ENCODE data around the gene EIF1. TPM values are rescaled to one million over a fixed set of nuclear protein-coding genes. Genes with fewer than 3 reads are reported as not detected.

EIF1 gene
- total and polyA plus RNA-seq, 2 donors from 2014 or later, result 842 to 1,166 TPM

- FAIRE-seq, result no peak
- peak; percentile 37 to 79 (median 65) for DNase-seq
- Histone ChIP-seq H3K27ac (ENCODE audit: low read depth in 2 of 2, low read length in 2 of 2) (peak overlapping the region; percentile 66 to 95), H3K36me3 (ENCODE audit: control insufficient read depth in 2 of 3, insufficient read depth in 3 of 3, low read length in 3 of 3) (no peaks in the 10 kb centered on the region), H3K4me1 (ENCODE audit: control insufficient read depth in 2 of 3, insufficient read depth in 2 of 3, low read depth in 1 of 3, low read length in 3 of 3) (peaks cover 0 to 24% (median 0%) of the 10 kb centered on the region in 3 donors), H3K9ac (ENCODE audit: low read length in 3 of 3) (peak overlapping the region in 2 of 3 donors; percentile 73 to 83), H3K27me3 (ENCODE audit: control insufficient read depth, insufficient read depth, low read length) (no peaks in the 10 kb centered on the region), H3K9me3 (ENCODE audit: control insufficient read depth in 2 of 3, insufficient read depth in 1 of 3, low read length in 3 of 3) (no peaks in the 10 kb centered on the region), H3K4me3 (ENCODE audit: low read length in 3 of 3) (peak overlapping the region in 2 of 3 donors; percentile 55 to 70)
- intact Hi-C loops (cut with DNase I), result loop anchor here (10.0 kb wide), 1 partner anchor 111 kb away; no protein-coding TSS in a partner anchor
- no peak for TF ChIP-seq CTCF (IDR thresholded peaks at IDR 0.05; ENCODE audit: borderline replicate concordance, extremely low read depth, insufficient read depth)
These were observed 22.4 kb upstream of the EIF1 start for GRCh38 chr17:41666237-41666641.

GRCh38 chr17:41666708-41667279 lies 21.9 kb upstream of the EIF1 start:
- H3K9ac ChIP-seq (ENCODE audit: low read length in 3 of 3), result peak overlapping the region in 2 of 3 donors; percentile 59 to 83
- H3K4me3 ChIP-seq (ENCODE audit: low read length in 3 of 3), result peak overlapping the region; percentile 41 to 70 (median 55)
- DNase-seq (peak; percentile 85 to 93 (median 89)), FAIRE-seq (no peak)
- intact Hi-C loops (cut with DNase I), result loop anchor here (10.0 kb wide), 1 partner anchor 112 kb away; no protein-coding TSS in a partner anchor
- peak; percentile 95 for TF ChIP-seq CTCF (IDR thresholded peaks at IDR 0.05; ENCODE audit: borderline replicate concordance, extremely low read depth, insufficient read depth)
- no peaks in the 10 kb centered on the region for H3K9me3 ChIP-seq (ENCODE audit: control insufficient read depth in 2 of 3, insufficient read depth in 1 of 3, low read length in 3 of 3)
- no peaks in the 10 kb centered on the region for H3K36me3 ChIP-seq (ENCODE audit: control insufficient read depth in 2 of 3, insufficient read depth in 3 of 3, low read length in 3 of 3)
- H3K27ac ChIP-seq (ENCODE audit: low read depth in 2 of 2, low read length in 2 of 2), result peak overlapping the region; percentile 66 to 95
- peaks cover 0 to 24% (median 0%) of the 10 kb centered on the region in 3 donors for H3K4me1 ChIP-seq (ENCODE audit: control insufficient read depth in 2 of 3, insufficient read depth in 2 of 3, low read depth in 1 of 3, low read length in 3 of 3)
- H3K27me3 ChIP-seq (ENCODE audit: control insufficient read depth, insufficient read depth, low read length), result no peaks in the 10 kb centered on the region

- Histone ChIP-seq H3K9me3 (ENCODE audit: control insufficient read depth in 2 of 3, insufficient read depth in 1 of 3, low read length in 3 of 3) (no peaks in the 10 kb centered on the region), H3K4me1 (ENCODE audit: control insufficient read depth in 2 of 3, insufficient read depth in 2 of 3, low read depth in 1 of 3, low read length in 3 of 3) (peaks cover 0 to 24% (median 0%) of the 10 kb centered on the region in 3 donors), H3K27ac (ENCODE audit: low read depth in 2 of 2, low read length in 2 of 2) (peak overlapping the region; percentile 66 to 95), H3K36me3 (ENCODE audit: control insufficient read depth in 2 of 3, insufficient read depth in 3 of 3, low read length in 3 of 3) (no peaks in the 10 kb centered on the region), H3K27me3 (ENCODE audit: control insufficient read depth, insufficient read depth, low read length) (no peaks in the 10 kb centered on the region), H3K9ac (ENCODE audit: low read length in 3 of 3) (peak overlapping the region in 2 of 3 donors; percentile 10 to 67), H3K4me3 (ENCODE audit: low read length in 3 of 3) (peak overlapping the region; percentile 3 to 70 (median 24))
- no peak for TF ChIP-seq CTCF (IDR thresholded peaks at IDR 0.05; ENCODE audit: borderline replicate concordance, extremely low read depth, insufficient read depth)
- intact Hi-C loops (cut with DNase I), result loop anchor here (10.0 kb wide), 1 partner anchor 113 kb away; no protein-coding TSS in a partner anchor
- no peak for FAIRE-seq
- DNase-seq, result peak in 1 of 5 donors; percentile 78
These were observed 21.2 kb upstream of the EIF1 start for GRCh38 chr17:41667280-41668041.
